Ishikawa (cell line): ENCODE results near the gene ARHGEF26.

Experiments used
- CEBPB ChIP-seq: IDR thresholded peaks from 2 replicates; pipeline ENCODE4 v1.6.1; 2012
- CREB1 ChIP-seq: IDR thresholded peaks from 2 replicates; pipeline ENCODE4 v1.6.1; 2012; ENCODE audit warnings: low read depth
- EGR1 ChIP-seq: IDR thresholded peaks from 2 replicates; pipeline ENCODE4 v1.6.1; 2012
- EP300 ChIP-seq: IDR thresholded peaks from 2 replicates; pipeline ENCODE4 v1.6.1; 2012; ENCODE audit warnings: borderline replicate concordance
- FOXM1 ChIP-seq: IDR thresholded peaks from 2 replicates; pipeline ENCODE4 v1.6.1; 2012; ENCODE audit warnings: low read depth, borderline replicate concordance
- NFIC ChIP-seq: IDR thresholded peaks from 2 replicates; pipeline ENCODE4 v1.6.1; 2012
- RAD21 ChIP-seq: IDR thresholded peaks from 2 replicates; pipeline ENCODE4 v1.6.1; 2012; ENCODE audit warnings: low read depth
- REST ChIP-seq: IDR thresholded peaks from 2 replicates; pipeline ENCODE4 v1.6.1; 2012; ENCODE audit warnings: low read depth, mild to moderate bottlenecking
- TAF1 ChIP-seq: IDR thresholded peaks from 2 replicates; pipeline ENCODE4 v1.6.1; 2012; ENCODE audit warnings: low read depth, mild to moderate bottlenecking
- TCF12 ChIP-seq: IDR thresholded peaks from 2 replicates; pipeline ENCODE4 v1.6.1; 2012; ENCODE audit warnings: low read depth
- TEAD4 ChIP-seq: IDR thresholded peaks from 2 replicates; pipeline ENCODE4 v1.6.1; 2012
- USF1 ChIP-seq: IDR thresholded peaks from 2 replicates; pipeline ENCODE4 v1.6.1; 2012
- YY1 ChIP-seq: IDR thresholded peaks from 2 replicates; pipeline ENCODE4 v1.6.1; 2012; ENCODE audit warnings: low read depth
- ZBTB7A ChIP-seq: IDR thresholded peaks from 2 replicates; pipeline ENCODE4 v1.6.1; 2012; ENCODE audit warnings: low read depth
- TF ChIP-seq, protein P1 (sequence below): IDR thresholded peaks from 2 replicates; pipeline ENCODE4 v1.6.1; 2012

ARHGEF26 gene

DNA sequence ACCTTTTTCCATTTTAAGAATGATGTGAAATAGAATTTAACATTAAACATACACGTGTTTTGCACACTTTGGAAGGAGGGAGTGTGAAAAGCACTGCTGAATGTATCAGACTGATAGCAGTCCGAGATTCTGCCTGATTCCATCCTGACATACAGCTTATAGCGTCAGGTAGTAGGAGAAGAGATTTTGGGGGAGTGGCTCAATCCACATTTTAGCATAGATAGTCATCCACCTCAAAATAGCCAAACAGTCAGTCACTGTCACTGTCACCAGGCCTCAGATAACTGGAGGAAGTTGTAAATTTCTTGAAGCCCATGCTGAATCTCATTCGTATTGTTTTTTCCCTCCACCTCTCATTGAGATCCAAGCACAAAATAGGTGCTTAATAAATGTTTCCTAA, 35.4 kb upstream of the ARHGEF26 start:
- TF ChIP-seq YY1, result no peak
- no peak for TF ChIP-seq ZBTB7A
- no peak for TF ChIP-seq TEAD4
- TF ChIP-seq EGR1, result no peak
- TF ChIP-seq TCF12, result no peak
- no peak for TF ChIP-seq REST
- TF ChIP-seq CREB1, result no peak
- no peak for TF ChIP-seq RAD21
- no peak for TF ChIP-seq FOXM1
- no peak for TF ChIP-seq TAF1
- TF ChIP-seq CEBPB, result no peak
- TF ChIP-seq EP300, result no peak

DNA sequence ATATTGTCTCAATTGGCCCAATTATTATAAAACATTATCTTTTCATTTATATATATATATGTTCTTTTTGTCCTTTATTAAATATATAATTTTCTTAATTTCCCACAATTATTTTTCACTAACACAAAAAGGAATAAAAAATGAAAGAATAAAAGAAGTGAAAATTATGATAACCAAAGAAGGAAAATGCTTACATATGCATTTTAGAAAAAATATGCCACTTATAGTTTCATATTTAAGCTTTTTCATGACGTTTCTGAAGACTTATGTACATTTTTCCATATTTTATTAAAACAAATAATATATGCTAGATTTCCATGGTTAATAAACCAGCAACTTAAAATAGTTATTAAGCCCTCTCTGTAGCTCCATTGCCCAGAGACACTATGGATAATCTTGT, 34.9 kb upstream of the ARHGEF26 start:
- TF ChIP-seq, protein P1, sequence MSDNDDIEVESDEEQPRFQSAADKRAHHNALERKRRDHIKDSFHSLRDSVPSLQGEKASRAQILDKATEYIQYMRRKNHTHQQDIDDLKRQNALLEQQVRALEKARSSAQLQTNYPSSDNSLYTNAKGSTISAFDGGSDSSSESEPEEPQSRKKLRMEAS, result no peak
- TF ChIP-seq CREB1, result no peak
- TF ChIP-seq TCF12, result no peak
- no peak for TF ChIP-seq NFIC
- no peak for TF ChIP-seq EP300
- no peak for TF ChIP-seq CEBPB
- no peak for TF ChIP-seq REST
- TF ChIP-seq RAD21, result no peak
- no peak for TF ChIP-seq TEAD4
- TF ChIP-seq ZBTB7A, result no peak
- no peak for TF ChIP-seq TAF1
- TF ChIP-seq EGR1, result no peak
- TF ChIP-seq FOXM1, result no peak
- no peak for TF ChIP-seq YY1
- no peak for TF ChIP-seq USF1

DNA sequence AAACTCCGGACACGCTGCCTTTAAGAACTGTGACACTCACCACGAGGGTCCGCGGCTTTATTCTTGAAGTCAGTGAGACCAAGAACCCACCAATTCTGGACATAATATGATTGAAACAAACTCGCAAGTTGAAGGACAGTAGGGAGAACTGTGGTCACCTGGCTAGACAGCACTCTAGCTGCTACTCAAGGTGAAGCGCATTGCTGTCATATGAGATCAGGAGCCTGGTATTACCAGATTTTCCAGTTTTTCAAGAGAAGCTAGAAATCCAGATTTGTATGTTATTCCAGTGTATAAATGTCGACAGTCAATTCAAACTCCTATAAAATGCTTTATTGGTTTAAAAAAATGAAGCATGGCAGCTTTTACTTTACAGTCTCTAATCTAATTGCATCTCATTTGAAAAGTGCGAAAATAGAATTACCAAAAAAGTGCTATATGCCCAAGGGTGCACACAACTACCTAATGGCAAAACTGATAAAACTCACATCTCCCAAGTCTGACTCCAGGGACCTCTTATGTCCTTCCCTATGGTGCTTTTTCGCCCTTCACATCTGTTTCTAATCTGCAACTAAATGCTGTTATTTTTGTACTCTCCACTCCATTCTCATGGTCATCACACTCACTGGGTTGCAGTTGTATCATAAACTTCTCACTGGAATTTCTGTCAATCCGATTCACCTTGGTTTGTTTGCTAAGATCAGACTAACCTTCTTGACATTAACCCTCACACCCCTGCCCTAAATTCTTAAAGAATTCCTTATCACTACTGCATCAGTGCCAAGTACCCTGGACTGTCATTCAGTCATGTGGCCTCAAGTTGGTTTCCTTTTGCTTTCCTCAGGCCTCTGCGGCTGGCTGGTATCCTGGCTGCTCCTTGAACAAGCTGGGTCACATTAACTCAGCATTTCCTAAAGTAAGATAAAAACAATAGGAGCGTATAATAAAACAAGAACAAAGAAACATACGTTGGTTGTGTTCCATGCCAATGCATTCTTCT, 31.5 kb upstream of the ARHGEF26 start:
- TF ChIP-seq TAF1 (no peak), TEAD4 (peak; percentile 56)
- TF ChIP-seq, protein P1, result peak; percentile 38; the same call in 1 of the 2 replicates

GRCh38 chr3:154094051-154094450, 27.1 kb upstream of the ARHGEF26 start:
- TF ChIP-seq CREB1, result no peak
- TF ChIP-seq NFIC, result no peak
- no peak for TF ChIP-seq EP300
- no peak for TF ChIP-seq EGR1
- TF ChIP-seq YY1, result no peak
- TF ChIP-seq TAF1, result no peak
- TF ChIP-seq TCF12, result no peak
- no peak for TF ChIP-seq ZBTB7A
- TF ChIP-seq TEAD4, result no peak
- no peak for TF ChIP-seq USF1
- TF ChIP-seq, protein P1, result no peak
- no peak for TF ChIP-seq FOXM1
- TF ChIP-seq REST, result no peak
- no peak for TF ChIP-seq CEBPB
- TF ChIP-seq RAD21, result no peak
